ENCODE data around the gene GH1. TPM values are rescaled to one million over a fixed set of nuclear protein-coding genes. Genes with fewer than 3 reads are reported as not detected.

Gene GH1
- total RNA-seq, 4 donors from 2014 or later = not detected

GRCh38 chr17:63931981-63932561 is 13.4 kb upstream of the GH1 start, which contains the start of gene CD79B:
CD79B (minus strand) TSS chr17:63932331; CDS start chr17:63932261, 70 bp downstream.
- intact Hi-C loops (cut with DNase I) = no loop called here
- TF ChIP-seq CTCF (IDR thresholded peaks at IDR 0.05) = no peak
- 87% methylated on average over 15 of the region's 19 CpGs for WGBS
- Histone ChIP-seq H3K36me3 (peaks cover 0 to 13% (median 0%) of the 10 kb centered on the region in 4 donors), H3K4me1 (peaks cover 5 to 20% (median 16%) of the 10 kb centered on the region in 4 donors), H3K4me3 (peak within 1 kb of the TSS in 3 of 4 donors; percentile 5 to 30 (median 10)), H3K27me3 (no peaks in the 10 kb centered on the region), H3K27ac (replicated peaks in 1 of 4) (peak within 1 kb of the TSS; percentile 35 to 64 (median 42)), H3K9me3 (no peaks in the 10 kb centered on the region)
- no peak for DNase-seq (ENCODE audit: extremely low spot score)

DNA sequence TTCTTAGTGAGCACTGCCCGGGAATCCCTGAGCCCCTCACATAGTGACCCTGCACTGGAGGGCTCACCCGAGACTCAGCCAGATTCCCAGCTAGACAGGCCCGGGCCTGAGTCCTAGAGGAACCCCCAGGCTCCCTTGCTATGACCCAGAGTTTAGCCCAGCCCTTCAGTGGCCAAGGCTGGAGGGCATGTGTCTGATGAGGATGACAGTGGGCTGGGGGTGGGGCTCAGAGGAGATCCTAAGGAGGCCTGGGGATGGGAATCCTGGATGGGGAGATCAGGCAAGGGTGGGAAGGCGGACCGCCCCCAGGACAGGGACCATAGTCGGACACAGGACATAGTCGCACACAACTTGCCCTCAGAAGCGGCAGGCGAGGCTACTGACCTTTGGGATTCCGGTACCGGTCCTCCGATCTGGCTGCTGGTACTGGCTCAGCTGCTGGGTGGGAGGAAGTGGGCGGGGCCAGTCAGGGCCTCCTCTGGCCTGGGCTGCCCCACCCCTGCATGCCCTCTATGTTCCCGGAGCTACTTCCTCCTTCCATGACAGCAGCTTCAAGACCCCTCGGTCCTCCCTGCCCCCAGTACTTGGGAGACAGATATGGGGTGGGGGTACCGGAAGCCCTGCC is 12.4 kb upstream of the GH1 start:
- intact Hi-C loops (cut with DNase I) = no loop called here
- Histone ChIP-seq H3K4me3 (peak overlapping the region in 3 of 4 donors; percentile 5 to 30 (median 10)), H3K4me1 (peaks cover 5 to 20% (median 16%) of the 10 kb centered on the region in 4 donors), H3K36me3 (peaks cover 0 to 13% (median 0%) of the 10 kb centered on the region in 4 donors), H3K27ac (replicated peaks in 1 of 4) (peak overlapping the region; percentile 35 to 64 (median 42)), H3K27me3 (no peaks in the 10 kb centered on the region), H3K9me3 (no peaks in the 10 kb centered on the region)
- no peak for DNase-seq (ENCODE audit: extremely low spot score)
- 62% methylated on average over 16 of the region's 16 CpGs for WGBS
- TF ChIP-seq CTCF (IDR thresholded peaks at IDR 0.05) (no peak), POLR2AphosphoS5 (IDR thresholded peaks at IDR 0.05) (peak in 1 of 2 donors; percentile 25), POLR2A (IDR thresholded peaks at IDR 0.05; ENCODE audit: low read depth) (no peak), EP300 (IDR thresholded peaks at IDR 0.05) (no peak)

GRCh38 chr17:63929860-63930766 is 11.5 kb upstream of the GH1 start:
- H3K36me3 ChIP-seq = peaks cover 0 to 13% (median 0%) of the 10 kb centered on the region in 4 donors
- peaks cover 5 to 20% (median 16%) of the 10 kb centered on the region in 4 donors for H3K4me1 ChIP-seq
- DNase-seq (ENCODE audit: extremely low spot score) = no peak
- TF ChIP-seq POLR2AphosphoS5 (IDR thresholded peaks at IDR 0.05) (peak in 1 of 2 donors; percentile 43), EP300 (IDR thresholded peaks at IDR 0.05) (no peak)
- H3K9me3 ChIP-seq = no peaks in the 10 kb centered on the region
- peak overlapping the region in 3 of 4 donors; percentile 3 to 64 (median 40) for H3K27ac ChIP-seq (replicated peaks in 1 of 4)
- WGBS = 84% methylated on average over 14 of the region's 24 CpGs
- H3K27me3 ChIP-seq = no peaks in the 10 kb centered on the region
- H3K4me3 ChIP-seq = peak overlapping the region in 1 of 4 donors; percentile 16
- intact Hi-C loops (cut with DNase I) = no loop called here

- no peak overlapping the region for H3K4me3 ChIP-seq
- H3K27me3 ChIP-seq = no peaks in the 10 kb centered on the region
- H3K36me3 ChIP-seq = peaks cover 0 to 13% (median 0%) of the 10 kb centered on the region in 4 donors
- peaks cover 5 to 20% (median 16%) of the 10 kb centered on the region in 4 donors for H3K4me1 ChIP-seq
- 96% methylated on average over 4 of the region's 10 CpGs for WGBS
- no peaks in the 10 kb centered on the region for H3K9me3 ChIP-seq
- intact Hi-C loops (cut with DNase I) = no loop called here
- TF ChIP-seq POLR2A (IDR thresholded peaks at IDR 0.05; ENCODE audit: low read depth) = no peak
- no peak for TF ChIP-seq EP300 (IDR thresholded peaks at IDR 0.05)
- TF ChIP-seq POLR2AphosphoS5 (IDR thresholded peaks at IDR 0.05) = no peak
- TF ChIP-seq CTCF (IDR thresholded peaks at IDR 0.05) = no peak
- no peak overlapping the region for H3K27ac ChIP-seq (replicated peaks in 1 of 4)
- no peak for DNase-seq (ENCODE audit: extremely low spot score)
Observed at GRCh38 chr17:63928966-63929695, 10.5 kb upstream of the GH1 start.
